K562 (cell line): Measurements from ENCODE around the gene ZNF845. TPM values are rescaled to one million over a fixed set of nuclear protein-coding genes. Genes with fewer than 3 reads are reported as not detected.

Source experiments
- ATAC-seq: fragments of 200-7000 bp; cut with Tn5 transposase; 3 replicates; pipeline ENCODE4 v1.9.1; 2020; ENCODE audit warnings: moderate library complexity
- BruUV-seq: library from RNA; stranded (reverse); fragments of 400-500 nt; replicated peaks from 2 replicates; lab custom pipeline; 2021; lab: Mats Ljungman, UMichigan
- CTCF ChIA-PET: fragments of 300-600 bp; formaldehyde crosslinking; extraction: SDS; loops from one replicate; lab custom pipeline; 2021; ENCODE audit warnings: low intra/inter-chr PET ratio; lab: Yijun Ruan, JAX
- POLR2A ChIA-PET: fragments of 300-600, 350-650 bp; sonication (Branson Sonifier 250); formaldehyde crosslinking; extraction: SDS; loops from one replicate; lab custom pipeline; 2021; ENCODE audit warnings: antibody characterized with exemption, inconsistent platforms; lab: Yijun Ruan, JAX
- DNase-seq, 4 experiments: peaks; one replicate each; pipeline versions ENCODE4 v3.0.0 to v3.0.0-alpha.2; 2011 to 2018; ENCODE audit warnings: low spot score in 3 of 4, mixed read lengths in 3 of 4; ENCODE audit errors: extremely low read depth in 1 of 4
- FAIRE-seq: peaks from 2 replicates; lab custom pipeline; 2011; peaks lifted over from hg19 to GRCh38; lab: Jason Lieb, UNC
- H2AFZ ChIP-seq: 2 replicates; pipeline ENCODE4 v1.6.0; 2011; ENCODE audit warnings: low read depth, low read length, control low read depth, inconsistent platforms
- H3K27ac ChIP-seq: fragments of 200-600 bp; 3 replicates; pipeline ENCODE4 v1.8.0; 2011; ENCODE audit warnings: low read depth, mild to moderate bottlenecking, control low read depth, inconsistent platforms, low read length, moderate library complexity, mixed read lengths; ENCODE audit errors: extremely low read depth
- H3K27me3 ChIP-seq, 2 experiments: fragments of 300-600 bp in 1 of 2; 2 replicates in 1 of 2; 3 replicates in 1 of 2; pipeline versions ENCODE4 v1.6.0 to v1.8.0; 2011; ENCODE audit warnings: inconsistent platforms in 2 of 2, low read length in 2 of 2, mild to moderate bottlenecking in 1 of 2, mixed read lengths in 1 of 2, moderate library complexity in 1 of 2; ENCODE audit not compliant: control insufficient read depth in 2 of 2, insufficient read depth in 2 of 2
- H3K36me3 ChIP-seq: fragments of 300-600 bp; 3 replicates; pipeline ENCODE4 v1.8.0; 2011; ENCODE audit warnings: mild to moderate bottlenecking, low read length, inconsistent platforms; ENCODE audit not compliant: control insufficient read depth, insufficient read depth
- H3K4me1 ChIP-seq, 2 experiments: fragments of 200-600 bp in 1 of 2; replicated peaks in 1 of 2; 2 replicates in 1 of 2; 3 replicates in 1 of 2; pipeline versions ENCODE4 v1.5.1 to v1.8.0; 2011; ENCODE audit warnings: inconsistent platforms in 2 of 2, low read length in 2 of 2, mild to moderate bottlenecking in 1 of 2, mixed read lengths in 1 of 2, moderate library complexity in 1 of 2; ENCODE audit not compliant: control insufficient read depth in 2 of 2, insufficient read depth in 2 of 2
- H3K4me2 ChIP-seq: 2 replicates; pipeline ENCODE4 v1.6.1; 2011; ENCODE audit warnings: low read length, control low read depth, inconsistent platforms, mixed read lengths; ENCODE audit not compliant: insufficient read depth
- H3K4me3 ChIP-seq: fragments of 200-600 bp; sonication (generic), shearing (Covaris generic); 2 replicates; pipeline ENCODE4 v1.5.1; 2016; ENCODE audit warnings: control low read depth, inconsistent platforms
- H3K79me2 ChIP-seq: fragments of 200-600 bp; 3 replicates; pipeline ENCODE4 v1.8.0; 2011; ENCODE audit warnings: low read length, inconsistent platforms; ENCODE audit not compliant: control insufficient read depth, insufficient read depth
- H3K9ac ChIP-seq, 2 experiments: 2 replicates each; pipeline versions ENCODE4 v1.6.0 to v1.6.1; 2011; ENCODE audit warnings: low read depth in 2 of 2, low read length in 2 of 2, control low read depth in 1 of 2, inconsistent platforms in 1 of 2, mild to moderate bottlenecking in 1 of 2, mixed read lengths in 1 of 2; ENCODE audit not compliant: insufficient read depth in 1 of 2
- H3K9me1 ChIP-seq: one replicate; pipeline ENCODE4 v1.6.0; 2011; ENCODE audit warnings: inconsistent platforms, mild to moderate bottlenecking, low read length, moderate library complexity; ENCODE audit not compliant: control insufficient read depth, insufficient read depth
- H3K9me3 ChIP-seq: replicated peaks from 2 replicates; pipeline ENCODE4 v1.5.1; 2011; ENCODE audit warnings: low read depth, low read length, inconsistent platforms; ENCODE audit not compliant: control insufficient read depth, insufficient read depth
- H4K20me1 ChIP-seq: replicated peaks from 2 replicates; pipeline ENCODE4 v1.6.1; 2011; ENCODE audit warnings: low read length, inconsistent platforms, mixed read lengths; ENCODE audit not compliant: control insufficient read depth, insufficient read depth
- ASH1L ChIP-seq: fragments of 450-650 bp; IDR thresholded peaks from 2 replicates; pipeline ENCODE4 v1.6.1; 2018; ENCODE audit warnings: borderline replicate concordance, mild to moderate bottlenecking, low read depth; ENCODE audit not compliant: partially characterized antibody
- BDP1 ChIP-seq: IDR thresholded peaks from 3 replicates; pipeline ENCODE4 v1.6.1; 2011; ENCODE audit not compliant: insufficient read length, insufficient read depth
- E2F3 ChIP-seq: fragments of 250-450 bp; sonication (Bioruptor Pico); IDR thresholded peaks from 2 replicates; pipeline ENCODE4 v1.4.0; 2020; ENCODE audit warnings: mild to moderate bottlenecking
- EP400 ChIP-seq: fragments of 450-650 bp; IDR thresholded peaks from 2 replicates; pipeline ENCODE4 v1.6.1; 2017; ENCODE audit warnings: antibody characterized with exemption, mild to moderate bottlenecking, moderate library complexity
- FOXM1 ChIP-seq, 2 experiments: fragments of 450-650 bp in 1 of 2; sonication (generic) in 1 of 2; formaldehyde crosslinking in 1 of 2; IDR thresholded peaks; 2 replicates each; pipeline versions ENCODE4 v1.6.1 to v1.9.0; 2017 to 2022; ENCODE audit warnings: low read depth in 2 of 2, mild to moderate bottlenecking in 2 of 2, missing genetic modification reagents in 1 of 2, moderate library complexity in 1 of 2
- GTF3C2 ChIP-seq: IDR thresholded peaks from 3 replicates; pipeline ENCODE4 v1.6.1; 2011; ENCODE audit warnings: borderline replicate concordance, mild to moderate bottlenecking, moderate library complexity; ENCODE audit not compliant: insufficient read length; ENCODE audit errors: extremely low read depth
- IRF9 ChIP-seq: fragments of 450-650 bp; IDR thresholded peaks from 2 replicates; pipeline ENCODE4 v1.6.1; 2016; ENCODE audit warnings: missing biosample characterization, missing genetic modification characterization
- NKRF ChIP-seq: fragments of 450-650 bp; IDR thresholded peaks from 2 replicates; pipeline ENCODE4 v1.6.1; 2016; ENCODE audit warnings: borderline replicate concordance
- PHF8 ChIP-seq: fragments of 200-600 bp; sonication (generic); IDR thresholded peaks from 2 replicates; pipeline ENCODE4 v1.6.1; 2012; ENCODE audit warnings: mixed run types, mild to moderate bottlenecking, inconsistent platforms, low read length, moderate library complexity, borderline replicate concordance
- SMARCE1 ChIP-seq: fragments of 450-650 bp; IDR thresholded peaks from 2 replicates; pipeline ENCODE4 v1.7.1; 2016; ENCODE audit warnings: mild to moderate bottlenecking
- SREBF2 ChIP-seq: sonication (generic); formaldehyde crosslinking; IDR thresholded peaks from 2 replicates; pipeline ENCODE4 v1.4.0; 2020; ENCODE audit warnings: mild to moderate bottlenecking, missing genetic modification reagents
- TFE3 ChIP-seq: fragments of 450-650 bp; formaldehyde crosslinking; IDR thresholded peaks from 2 replicates; pipeline ENCODE4 v1.4.0; 2020; ENCODE audit warnings: mild to moderate bottlenecking, mixed read lengths
- WGBS: fragments of 100-300 bp; shearing (Covaris generic); methylation state at CpG from one replicate; pipeline ENCODE4 v1.1.6; 2016; ENCODE audit warnings: low coverage, mixed read lengths; ENCODE audit not compliant: insufficient coverage; ENCODE audit errors: missing lambda C conversion rate; 5-methylcytosine and 5-hydroxymethylcytosine counted together
- in situ Hi-C: fragments of 300-500 bp; cut with MboI; formaldehyde crosslinking; loops from 4 replicates; pipeline ENCODE4 v1.15.0; 2018; ENCODE audit warnings: inconsistent platforms, mixed read lengths
- intact Hi-C: fragments of 100-400 bp; cut with micrococcal nuclease; formaldehyde crosslinking; loops from 2 replicates; pipeline ENCODE4 v1.14.2; 2022
- polyA plus RNA-seq, 8 experiments: library from polyadenylated mRNA; depleted of rRNA in 4 of 8; stranded (reverse) in 5 of 8; unstranded in 3 of 8; fragments of >200 nt; fragmentation: Nextera tagmentation in 2 of 8; fragmentation: Illumina TruSeq in 1 of 8; extraction: Ambion mirVana in 2 of 8; extraction: Trizol in 1 of 8; gene quantifications; 2 replicates each; pipeline versions ENCODE4 v1.2.1 to v1.2.3, GENCODE V29; 2011 to 2014; ENCODE audit warnings: inconsistent platforms in 1 of 8, missing spikeins in 1 of 8
- total RNA-seq, 7 experiments: library from RNA; depleted of rRNA in 6 of 7; stranded (reverse); fragments of >200 nt in 6 of 7; fragmentation: Illumina TruSeq in 2 of 7; extraction: Trizol in 2 of 7; gene quantifications; 2 replicates each; pipeline versions ENCODE4 v1.2.1 to v1.2.3, GENCODE V29; 2011 to 2021; ENCODE audit warnings: low replicate concordance in 1 of 7

The ZNF845 gene
- total and polyA plus RNA-seq, 9 of the 15 experiments (the other 6 are each of a cell fraction or from before 2014, with no cell fraction given) = 1.9 to 13.2 (median 6.4) TPM

GRCh38 chr19:53394974-53395839, 61.7 kb downstream of the ZNF845 start, which contains the start of gene ZNF765:
Gene ZNF765, plus strand, starts transcription at chr19:53395149. Its CDS starts 2,867 bp downstream, at chr19:53398016.
- WGBS = 0% methylated on average over 31 of the region's 58 CpGs
- intact Hi-C loops = no loop called here
- H3K9me3 ChIP-seq = peaks cover 4% of the 10 kb centered on the region
- H2AFZ ChIP-seq = peak within 1 kb of the TSS; percentile 90
- ChIA-PET POLR2A (interaction anchor here (0.6 to 1.0 kb wide), 4 partner anchors 42 to 240 kb away, joined by 3 to 5 read pairs (median 3); no protein-coding TSS in a partner anchor), CTCF (no interaction called here)
- H3K4me3 ChIP-seq = peak within 1 kb of the TSS; percentile 67
- H3K4me1 ChIP-seq = peaks cover 8 to 12% of the 10 kb centered on the region in 2 experiments; a peak in 4 of 5 replicates
- no TSS peak for BruUV-seq
- H3K36me3 ChIP-seq = peaks cover 16% of the 10 kb centered on the region; the same call in 1 of the 3 replicates
- peak within 1 kb of the TSS; percentile 85 for H3K4me2 ChIP-seq
- DNase-seq (peak; percentile 93 to 97 (median 95)), FAIRE-seq (peak; percentile 65), ATAC-seq (peak; percentile 99)
- peaks cover 18% of the 10 kb centered on the region for H3K79me2 ChIP-seq
- H3K27ac ChIP-seq = peak within 1 kb of the TSS; percentile 82
- peak within 1 kb of the TSS; percentile 87 to 92 for H3K9ac ChIP-seq
- no peaks in the 10 kb centered on the region for H3K9me1 ChIP-seq
- no peaks in the 10 kb centered on the region for H4K20me1 ChIP-seq
- in situ Hi-C loops = no loop called here
- no peaks in the 10 kb centered on the region for H3K27me3 ChIP-seq
- TF ChIP-seq SREBF2 (CRISPR knock-in tag) = no peak
- TF ChIP-seq ASH1L = peak; percentile 61
- no peak for TF ChIP-seq SMARCE1
- no peak for TF ChIP-seq IRF9 (tag)
- peak; percentile 52 for TF ChIP-seq EP400
- peak; percentile 79; the same call in 1 of the 2 replicates for TF ChIP-seq PHF8
- TF ChIP-seq BDP1 = no peak
- no peak; the same call in 1 of the 2 replicates for TF ChIP-seq E2F3 (CRISPR knock-in tag)
- no peak for TF ChIP-seq GTF3C2
- no peak for TF ChIP-seq FOXM1 (IDR thresholded peaks at IDR 0.05; ENCODE audit: low read depth)
- no peak for TF ChIP-seq FOXM1 (CRISPR knock-in tag; IDR thresholded peaks at IDR 0.05; ENCODE audit: low read depth)
- TF ChIP-seq TFE3 (CRISPR knock-in tag) = no peak
- TF ChIP-seq NKRF = peak; percentile 76; the same call in 1 of the 2 replicates
